Ramos (cell line): Measurements from ENCODE around the gene PNKD.

Experiments used
- in situ Hi-C: fragments of 300-500 bp; cut with MboI; formaldehyde crosslinking; loops from one replicate; pipeline ENCODE4 v1.14.3; 2022; ENCODE audit warnings: low sequenced_read_pairs; ENCODE audit not compliant: unreplicated experiment

PNKD gene

DNA sequence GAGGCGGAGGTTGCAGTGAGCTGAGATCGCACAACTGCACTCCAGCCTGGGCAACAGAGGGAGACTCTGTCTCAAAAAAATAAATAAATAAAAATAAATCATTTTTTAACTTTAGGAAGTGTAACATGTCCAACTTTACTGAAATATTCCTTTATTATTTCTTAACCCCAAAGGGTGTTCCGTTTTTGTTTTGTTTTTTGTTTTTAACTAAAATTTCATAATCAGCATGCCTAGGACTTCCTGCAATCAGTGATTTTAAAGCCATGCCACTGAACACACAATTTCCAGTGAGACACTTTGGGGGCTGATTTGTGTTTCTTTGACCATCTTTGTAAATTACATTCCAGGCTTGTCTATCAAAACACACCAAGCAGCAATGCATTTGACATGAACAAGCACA is 93.4 kb downstream of the PNKD start:
- in situ Hi-C loops, result no loop called here

DNA sequence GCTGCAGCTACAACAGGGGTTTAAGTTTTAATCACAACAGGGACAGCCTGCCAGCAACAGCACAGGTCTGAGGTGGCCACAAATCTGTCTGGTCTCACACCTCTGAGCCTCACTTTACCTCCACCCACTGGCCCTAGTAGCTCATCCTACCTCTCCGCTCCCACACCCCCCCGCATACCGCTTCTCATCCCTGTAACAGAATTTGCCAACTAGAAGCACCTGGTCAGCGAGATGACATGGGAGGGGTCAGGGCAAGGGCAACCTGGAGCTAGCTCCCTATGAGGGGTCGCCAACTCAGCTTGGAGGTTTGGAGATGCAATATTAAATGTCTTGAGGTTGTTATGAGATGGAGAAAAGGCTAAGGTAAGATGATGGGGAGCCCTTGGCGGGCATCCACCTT is 93.9 kb downstream of the PNKD start:
- in situ Hi-C loops, result no loop called here

DNA sequence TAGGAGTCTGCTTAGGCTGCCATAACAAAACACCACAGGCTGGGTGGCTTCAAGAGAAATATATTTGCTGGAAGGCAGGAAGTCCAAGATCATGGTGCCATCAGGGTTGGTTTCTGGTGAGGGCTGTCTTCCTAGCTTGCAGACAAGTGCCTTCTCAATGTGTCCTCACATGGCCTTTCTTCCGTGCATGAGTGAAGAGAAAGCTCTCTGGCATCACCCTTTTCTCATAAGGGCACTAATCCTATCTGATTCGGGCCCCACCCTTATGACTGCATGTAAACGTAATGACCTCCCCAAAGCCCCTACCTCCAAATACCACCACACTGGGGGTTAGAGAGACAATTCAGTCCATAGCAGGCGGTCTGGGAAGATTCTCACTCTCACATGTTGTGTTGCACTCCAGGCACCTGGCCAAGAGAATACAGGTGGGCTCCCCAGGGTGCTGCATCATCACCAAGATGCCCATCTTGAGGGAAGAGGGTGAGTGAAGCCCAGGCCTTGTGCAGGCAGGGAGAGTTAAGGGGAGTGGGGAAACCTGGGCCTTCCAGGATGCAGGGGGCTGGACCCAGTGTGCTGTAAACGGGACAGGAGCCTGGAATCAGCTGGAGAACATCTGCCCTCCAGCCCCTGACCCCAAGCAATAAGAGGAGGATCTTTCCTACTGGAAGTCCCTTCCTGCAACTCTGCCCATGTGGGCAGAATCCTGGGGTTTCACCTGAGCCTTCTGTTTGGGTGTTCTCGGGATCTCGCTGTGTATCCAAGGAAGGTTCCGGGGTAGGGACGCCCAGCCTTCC is 96.5 kb downstream of the PNKD start:
- in situ Hi-C loops, result no loop called here

GRCh38 chr2:218367415-218368149 is 97.3 kb downstream of the PNKD start:
- in situ Hi-C loops, result no loop called here

- in situ Hi-C loops, result no loop called here
Measured at GRCh38 chr2:218368150-218368528, 97.8 kb downstream of the PNKD start.

GRCh38 chr2:218368621-218369153 is 98.4 kb downstream of the PNKD start:
- in situ Hi-C loops, result no loop called here

DNA sequence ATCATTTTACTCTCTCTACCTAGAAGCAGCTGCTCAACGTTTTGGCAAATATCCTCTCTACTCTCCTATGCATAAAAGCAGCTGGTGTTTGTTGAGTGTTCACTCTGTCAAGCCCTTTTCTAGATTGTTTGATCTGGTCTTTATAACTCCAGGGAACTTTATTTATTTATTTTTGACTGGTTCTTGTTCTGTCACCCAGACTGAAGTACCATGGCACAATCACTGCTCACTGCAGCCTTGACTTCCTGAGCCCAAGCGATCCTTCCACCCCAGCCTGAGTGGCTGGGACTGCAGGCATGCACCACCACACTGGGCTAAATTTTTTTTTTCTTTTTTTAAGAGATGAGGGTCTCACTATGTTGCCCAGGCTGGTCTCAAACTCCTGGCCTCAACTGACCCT is 99.0 kb downstream of the PNKD start:
- in situ Hi-C loops, result no loop called here

GRCh38 chr2:218370410-218371063 is 100.2 kb downstream of the PNKD start:
- in situ Hi-C loops, result no loop called here

- in situ Hi-C loops, result no loop called here
Measured at GRCh38 chr2:218371983-218372350, 101.6 kb downstream of the PNKD start.

GRCh38 chr2:218374795-218375194 is 104.5 kb downstream of the PNKD start:
- in situ Hi-C loops, result no loop called here

GRCh38 chr2:218375212-218375611 is 104.9 kb downstream of the PNKD start:
- in situ Hi-C loops, result no loop called here

GRCh38 chr2:218378053-218378452 is 107.7 kb downstream of the PNKD start:
- in situ Hi-C loops, result no loop called here

- in situ Hi-C loops, result no loop called here
Measured at GRCh38 chr2:218381916-218382366, 111.6 kb downstream of the PNKD start, which contains the start of gene SLC11A1. TSS of gene SLC11A1 (plus strand) at chr2:218382273. CDS start at chr2:218382369, 96 bp downstream.

- in situ Hi-C loops, result no loop called here
Measured at GRCh38 chr2:218382785-218383184, 112.5 kb downstream of the PNKD start.

DNA sequence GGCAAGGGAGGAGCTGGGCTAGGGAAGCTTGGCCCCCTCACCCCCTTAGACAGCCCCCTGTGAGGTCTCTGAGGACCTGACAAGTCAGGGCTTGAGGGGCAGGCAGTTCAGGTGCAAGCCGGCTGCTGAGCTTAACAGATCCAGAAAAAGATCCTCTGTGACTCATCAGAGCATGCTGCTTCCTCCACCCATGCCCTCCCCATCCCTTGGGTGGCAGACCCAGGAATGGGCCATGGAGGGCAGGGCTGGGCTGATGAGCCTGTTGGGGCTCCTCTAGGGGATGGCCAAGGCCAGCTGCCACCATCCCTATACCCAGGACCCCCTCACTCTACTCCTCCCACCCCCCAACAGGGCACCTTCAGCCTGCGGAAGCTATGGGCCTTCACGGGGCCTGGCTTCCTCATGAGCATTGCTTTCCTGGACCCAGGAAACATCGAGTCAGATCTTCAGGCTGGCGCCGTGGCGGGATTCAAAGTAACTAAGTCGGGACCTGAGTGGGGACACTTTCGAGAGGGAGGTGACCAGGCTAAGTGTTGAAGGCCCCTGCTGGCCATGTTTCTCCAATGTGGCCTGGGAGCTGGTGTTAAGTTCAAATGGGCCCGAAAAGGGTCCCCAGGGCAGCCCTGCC is 113.7 kb downstream of the PNKD start:
- in situ Hi-C loops, result no loop called here

DNA sequence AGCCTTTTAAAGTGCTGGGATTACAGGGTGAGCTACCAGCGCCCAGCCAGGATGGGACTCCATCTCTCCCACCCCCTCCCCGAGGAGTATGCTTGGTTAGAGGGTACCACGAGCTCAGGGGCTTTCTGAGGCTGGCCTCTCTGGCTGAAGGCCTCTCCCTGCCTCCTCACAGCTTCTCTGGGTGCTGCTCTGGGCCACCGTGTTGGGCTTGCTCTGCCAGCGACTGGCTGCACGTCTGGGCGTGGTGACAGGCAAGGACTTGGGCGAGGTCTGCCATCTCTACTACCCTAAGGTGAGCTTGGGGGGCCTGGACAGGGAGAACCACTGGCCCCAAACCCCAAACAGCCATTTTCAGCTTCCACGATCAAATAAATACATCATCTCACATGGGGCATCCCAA is 114.7 kb downstream of the PNKD start:
- in situ Hi-C loops, result no loop called here

DNA sequence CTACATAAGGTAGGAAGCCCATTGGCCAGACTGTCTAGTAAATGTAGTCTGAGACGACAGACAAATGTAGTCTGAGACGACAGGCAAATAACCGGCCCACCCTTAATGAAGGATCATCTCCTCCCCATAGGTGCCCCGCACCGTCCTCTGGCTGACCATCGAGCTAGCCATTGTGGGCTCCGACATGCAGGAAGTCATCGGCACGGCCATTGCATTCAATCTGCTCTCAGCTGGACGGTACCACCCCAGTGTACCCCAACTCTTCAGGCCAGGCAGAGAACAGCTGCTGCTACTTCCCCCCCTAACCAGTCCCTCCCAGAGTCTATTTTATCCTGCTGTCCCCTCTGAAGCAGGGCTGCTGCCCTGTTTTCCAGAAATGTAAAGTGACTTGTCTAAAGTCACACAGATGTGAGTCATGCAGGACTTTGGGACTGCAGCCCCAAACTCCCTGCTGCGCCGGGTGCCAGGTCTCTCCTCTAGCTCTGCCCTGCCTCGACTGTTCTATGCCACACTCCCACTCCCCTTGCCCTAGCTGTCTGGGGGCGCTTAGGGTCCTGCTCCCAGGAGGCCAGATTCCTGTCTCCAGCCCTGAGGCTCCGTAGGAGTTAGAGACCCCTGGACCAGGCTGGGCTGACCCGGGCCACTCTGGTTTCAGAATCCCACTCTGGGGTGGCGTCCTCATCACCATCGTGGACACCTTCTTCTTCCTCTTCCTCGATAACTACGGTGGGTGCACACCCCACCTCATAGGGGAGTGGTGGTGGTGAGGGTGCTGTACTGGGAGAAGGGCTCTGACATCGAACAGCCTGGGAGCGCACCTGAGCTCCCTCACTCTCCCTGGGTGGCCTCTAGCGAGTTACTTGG is 116.4 kb downstream of the PNKD start:
- in situ Hi-C loops, result no loop called here

DNA sequence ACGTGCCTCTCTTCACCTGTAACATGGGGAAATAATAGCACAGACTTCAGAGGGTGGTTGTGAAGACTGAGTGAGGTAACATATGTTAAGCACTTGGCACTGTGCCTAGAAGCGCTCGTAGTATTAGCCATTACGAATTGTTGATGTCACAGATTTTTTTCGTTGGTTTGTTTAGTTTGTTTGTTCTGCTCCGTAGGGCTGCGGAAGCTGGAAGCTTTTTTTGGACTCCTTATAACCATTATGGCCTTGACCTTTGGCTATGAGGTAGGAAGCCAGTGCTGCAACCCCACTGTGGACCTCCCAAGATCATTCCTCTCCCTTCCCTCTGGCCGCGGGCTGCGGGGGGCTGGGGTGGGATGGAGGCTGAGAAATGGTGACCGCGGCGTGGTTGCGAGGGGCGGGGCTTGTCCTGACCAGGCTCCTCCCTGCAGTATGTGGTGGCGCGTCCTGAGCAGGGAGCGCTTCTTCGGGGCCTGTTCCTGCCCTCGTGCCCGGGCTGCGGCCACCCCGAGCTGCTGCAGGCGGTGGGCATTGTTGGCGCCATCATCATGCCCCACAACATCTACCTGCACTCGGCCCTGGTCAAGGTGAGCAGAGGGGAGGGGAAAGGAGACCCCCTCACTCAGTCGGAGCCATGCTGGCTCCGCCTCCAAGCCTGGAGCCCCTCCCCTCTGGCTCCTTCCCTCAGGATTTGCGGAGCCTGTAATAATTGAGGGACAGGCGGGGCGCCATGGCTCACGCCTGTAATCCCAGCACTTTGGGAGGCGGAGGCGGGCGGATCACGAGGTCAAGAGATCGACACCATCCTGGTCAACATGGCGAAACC is 117.3 kb downstream of the PNKD start:
- in situ Hi-C loops, result no loop called here
